A549 (cell line): ENCODE measurements around the gene STMN3. TPM values are rescaled to one million over a fixed set of nuclear protein-coding genes. Genes with fewer than 3 reads are reported as not detected.
A peak's percentile ranks its signal among the peaks of the same experiment; 100 is the strongest.

Experiments
- ATAC-seq, 2 experiments: fragments of 200-7000 bp in 1 of 2; fragments of >200 bp in 1 of 2; cut with Nextera tagmentation in 1 of 2; cut with Tn5 transposase in 1 of 2; 3 replicates each; pipeline versions ENCODE4 v1.8.0 to v1.9.1; 2018 to 2020; ENCODE audit warnings: mild to moderate bottlenecking in 1 of 2, moderate library complexity in 1 of 2
- CTCF ChIA-PET: fragments of 300-600 bp; sonication (Branson Sonifier 250); formaldehyde crosslinking; extraction: SDS; loops from one replicate; lab custom pipeline; 2021; ENCODE audit warnings: antibody characterized with exemption, inconsistent platforms; lab: Yijun Ruan, JAX
- POLR2A ChIA-PET: fragments of 350-600 bp; formaldehyde crosslinking; extraction: SDS; loops from one replicate; lab custom pipeline; 2021; ENCODE audit warnings: antibody characterized with exemption, inconsistent platforms; lab: Yijun Ruan, JAX
- DNase-seq, 2 experiments: peaks; one replicate each; pipeline versions ENCODE4 v3.0.0 to v3.0.0-alpha.2; 2011 to 2016; ENCODE audit warnings: low read depth in 1 of 2, low spot score in 1 of 2
- FAIRE-seq: peaks from 2 replicates; lab custom pipeline; 2011; peaks lifted over from hg19 to GRCh38; lab: Jason Lieb, UNC
- H3K27ac ChIP-seq, 2 experiments: fragments of >200 bp; sonication (Bioruptor Twin); formaldehyde crosslinking; 3 replicates each; pipeline ENCODE4 v1.5.1; 2016 to 2017
- H3K4me1 ChIP-seq: fragments of >200 bp; sonication (Bioruptor Twin); formaldehyde crosslinking; 3 replicates; pipeline ENCODE4 v1.6.1; 2016
- H3K4me2 ChIP-seq: fragments of >200 bp; sonication (Bioruptor Twin); formaldehyde crosslinking; 3 replicates; pipeline ENCODE4 v1.6.1; 2016
- H3K4me3 ChIP-seq: fragments of >200 bp; sonication (Bioruptor Twin); formaldehyde crosslinking; 3 replicates; pipeline ENCODE4 v1.5.1; 2016
- H3K9me3 ChIP-seq: fragments of >200 bp; sonication (Bioruptor Twin); formaldehyde crosslinking; 3 replicates; pipeline ENCODE4 v1.6.1; 2016
- ATOH8 ChIP-seq: fragments of 250-450 bp; sonication (Bioruptor Pico); IDR thresholded peaks from 2 replicates; pipeline ENCODE4 v1.5.0; 2020; ENCODE audit warnings: low read depth, mild to moderate bottlenecking, moderate library complexity
- CBX8 ChIP-seq: fragments of 200-600 bp; sonication (generic); IDR thresholded peaks from 2 replicates; pipeline ENCODE4 v1.6.1; 2016
- CHD4 ChIP-seq: fragments of 200-600 bp; sonication (generic); IDR thresholded peaks from 2 replicates; pipeline ENCODE4 v1.6.1; 2016; ENCODE audit warnings: antibody characterized with exemption, mild to moderate bottlenecking, borderline replicate concordance
- ELK1 ChIP-seq: fragments of 150-350 bp; IDR thresholded peaks from 2 replicates; pipeline ENCODE4 v1.6.1; 2014; ENCODE audit warnings: low read depth, mild to moderate bottlenecking, low read length
- ESRRA ChIP-seq: fragments of 150-350 bp; IDR thresholded peaks from 2 replicates; pipeline ENCODE4 v1.6.1; 2014; ENCODE audit warnings: mild to moderate bottlenecking, low read length, borderline replicate concordance
- FOSL2 ChIP-seq, 2 experiments: fragments of 450-650 bp in 1 of 2; fragments of >200 bp in 1 of 2; sonication (Bioruptor Twin) in 1 of 2; formaldehyde crosslinking; IDR thresholded peaks; 2 replicates each; pipeline versions ENCODE4 v1.5.0 to v1.6.1; 2016 to 2020; ENCODE audit warnings: mild to moderate bottlenecking in 1 of 2, moderate library complexity in 1 of 2
- GATA3 ChIP-seq: IDR thresholded peaks from 2 replicates; pipeline ENCODE4 v1.6.1; 2012; ENCODE audit warnings: borderline replicate concordance
- HDAC2 ChIP-seq: fragments of 200-600 bp; sonication (generic); IDR thresholded peaks from 2 replicates; pipeline ENCODE4 v1.6.1; 2016
- HEYL ChIP-seq: fragments of 250-450 bp; sonication (Bioruptor Pico); IDR thresholded peaks from 2 replicates; pipeline ENCODE4 v1.8.0; 2021; ENCODE audit warnings: mild to moderate bottlenecking, moderate library complexity
- HOXB5 ChIP-seq: fragments of 250-450 bp; sonication (Bioruptor Pico); IDR thresholded peaks from 2 replicates; pipeline ENCODE4 v1.5.0; 2020; ENCODE audit warnings: mild to moderate bottlenecking, moderate library complexity
- KDM5A ChIP-seq: fragments of 200-600 bp; sonication (generic); IDR thresholded peaks from 2 replicates; pipeline ENCODE4 v1.6.1; 2016; ENCODE audit warnings: antibody characterized with exemption, mild to moderate bottlenecking
- MAX ChIP-seq: IDR thresholded peaks from 2 replicates; pipeline ENCODE4 v1.6.1; 2012
- MAZ ChIP-seq: fragments of 150-350 bp; IDR thresholded peaks from 2 replicates; pipeline ENCODE4 v1.6.1; 2014; ENCODE audit warnings: antibody characterized with exemption, low read depth, low read length, borderline replicate concordance
- NPAS2 ChIP-seq: fragments of 250-450 bp; sonication (Bioruptor Pico); IDR thresholded peaks from 2 replicates; pipeline ENCODE4 v1.8.0; 2022; ENCODE audit warnings: mild to moderate bottlenecking, moderate library complexity, borderline replicate concordance
- NR3C1 ChIP-seq: fragments of >200 bp; sonication (Bioruptor Twin); formaldehyde crosslinking; IDR thresholded peaks from 3 replicates; pipeline ENCODE4 v1.6.1; 2017
- PBX3 ChIP-seq: IDR thresholded peaks from 2 replicates; pipeline ENCODE4 v1.6.1; 2012
- POLR2A ChIP-seq: IDR thresholded peaks from 2 replicates; pipeline ENCODE4 v1.6.1; 2012; ENCODE audit warnings: mild to moderate bottlenecking, low read length
- POLR2AphosphoS2 ChIP-seq: conservative IDR thresholded peaks from 2 replicates; pipeline ENCODE4 v1.6.1; 2012; ENCODE audit warnings: low read length, improper control_type of control experiment, inconsistent platforms
- RFX5 ChIP-seq: fragments of 450-650 bp; IDR thresholded peaks from 2 replicates; pipeline ENCODE4 v1.7.1; 2014; ENCODE audit warnings: antibody characterized with exemption, mild to moderate bottlenecking, moderate library complexity
- RNF2 ChIP-seq: fragments of 200-600 bp; sonication (generic); IDR thresholded peaks from 2 replicates; pipeline ENCODE4 v1.6.1; 2016; ENCODE audit warnings: low read depth, mild to moderate bottlenecking, antibody characterized with exemption, moderate library complexity, borderline replicate concordance
- ZC3H11A ChIP-seq: fragments of 450-650 bp; IDR thresholded peaks from 2 replicates; pipeline ENCODE4 v1.6.1; 2014; ENCODE audit warnings: antibody characterized with exemption, mild to moderate bottlenecking
- ZNF302 ChIP-seq: fragments of 250-450 bp; sonication (Bioruptor Pico); IDR thresholded peaks from 2 replicates; pipeline ENCODE4 v1.9.0; 2021; ENCODE audit warnings: inconsistent platforms, mild to moderate bottlenecking, moderate library complexity
- ZSCAN20 ChIP-seq: fragments of 250-450 bp; sonication (Bioruptor Pico); IDR thresholded peaks from 2 replicates; pipeline ENCODE4 v1.8.0; 2022; ENCODE audit warnings: mild to moderate bottlenecking, moderate library complexity
- WGBS: methylation state at CpG from one replicate; pipeline ENCODE4 v1.1.6; 2017; ENCODE audit errors: missing lambda C conversion rate; 5-methylcytosine and 5-hydroxymethylcytosine counted together
- polyA plus RNA-seq, 4 experiments: library from polyadenylated mRNA; depleted of rRNA in 3 of 4; stranded (reverse); fragments of >200 nt; fragmentation: RNase III in 1 of 4; extraction: RNeasy Plus Mini Kit Qiagen cat#74134 plus additional on column Dnase treatment in 1 of 4; gene quantifications; 2 replicates in 3 of 4; 3 replicates in 1 of 4; pipeline ENCODE4 v1.2.3, GENCODE V29; 2011 to 2017

Gene STMN3
- polyA plus RNA-seq, 2 of the 4 experiments (the other 2 are of a cell fraction), result 2.8 to 3.2 TPM

- H3K4me3 ChIP-seq, result no peak overlapping the region
- ATAC-seq (peak in 1 of 2 experiments; percentile 19; a peak in 2 of 6 replicates), DNase-seq (no peak), FAIRE-seq (no peak)
- no peak overlapping the region for H3K27ac ChIP-seq
- TF ChIP-seq NPAS2 (CRISPR knock-in tag), result no peak
- TF ChIP-seq HDAC2, result no peak
- TF ChIP-seq HEYL (CRISPR knock-in tag), result no peak
- no peak for TF ChIP-seq GATA3
- TF ChIP-seq RFX5, result no peak
- no peak for TF ChIP-seq ATOH8
- no peak for TF ChIP-seq POLR2AphosphoS2
- no peak for TF ChIP-seq ESRRA
- no peak for TF ChIP-seq PBX3
- no peak for TF ChIP-seq ZNF302 (CRISPR knock-in tag)
- TF ChIP-seq ZC3H11A, result no peak
- no peak for TF ChIP-seq CBX8
- TF ChIP-seq FOSL2 (IDR thresholded peaks at IDR 0.05), result no peak
- TF ChIP-seq FOSL2 (CRISPR knock-in tag; IDR thresholded peaks at IDR 0.05), result no peak
- TF ChIP-seq POLR2A, result no peak
- no peak for TF ChIP-seq MAX
- ChIA-PET CTCF (interaction anchor here (0.7 to 5.1 kb wide), 5 partner anchors 14 to 356 kb away, joined by 3 to 22 read pairs (median 4); partner anchors contain the start of gene PTK6), POLR2A (no interaction called here)
- H3K9me3 ChIP-seq, result no peaks in the 10 kb centered on the region
- 87% methylated on average over 10 of the region's 11 CpGs for whole genome bisulfite sequencing
- H3K4me2 ChIP-seq, result no peak overlapping the region
- H3K4me1 ChIP-seq, result no peaks in the 10 kb centered on the region
Measured at GRCh38 chr20:63618291-63618980, 34.8 kb downstream of the STMN3 start.

GRCh38 chr20:63617876-63618265 is 35.4 kb downstream of the STMN3 start:
- Histone ChIP-seq H3K9me3 (no peaks in the 10 kb centered on the region), H3K27ac (no peak overlapping the region), H3K4me2 (no peak overlapping the region), H3K4me3 (no peak overlapping the region), H3K4me1 (no peaks in the 10 kb centered on the region)
- 77% methylated on average over 8 of the region's 8 CpGs for WGBS
- TF ChIP-seq HOXB5 (CRISPR knock-in tag) (no peak), KDM5A (no peak), ZSCAN20 (CRISPR knock-in tag) (no peak), CHD4 (no peak), FOSL2 (IDR thresholded peaks at IDR 0.05) (no peak), FOSL2 (CRISPR knock-in tag; IDR thresholded peaks at IDR 0.05) (no peak), NR3C1 (no peak), RNF2 (no peak), MAZ (no peak), ATOH8 (no peak), ELK1 (no peak), ZNF302 (CRISPR knock-in tag) (no peak)
- FAIRE-seq, result no peak
- ChIA-PET POLR2A (no interaction called here), CTCF (interaction anchor here (1.0 to 5.1 kb wide), 4 partner anchors 14 to 357 kb away, joined by 3 to 22 read pairs (median 4); partner anchors contain the start of gene PTK6)
- no peak for ATAC-seq
- no peak for DNase-seq
